ENCODE measurements around the gene TBC1D7.

DNA sequence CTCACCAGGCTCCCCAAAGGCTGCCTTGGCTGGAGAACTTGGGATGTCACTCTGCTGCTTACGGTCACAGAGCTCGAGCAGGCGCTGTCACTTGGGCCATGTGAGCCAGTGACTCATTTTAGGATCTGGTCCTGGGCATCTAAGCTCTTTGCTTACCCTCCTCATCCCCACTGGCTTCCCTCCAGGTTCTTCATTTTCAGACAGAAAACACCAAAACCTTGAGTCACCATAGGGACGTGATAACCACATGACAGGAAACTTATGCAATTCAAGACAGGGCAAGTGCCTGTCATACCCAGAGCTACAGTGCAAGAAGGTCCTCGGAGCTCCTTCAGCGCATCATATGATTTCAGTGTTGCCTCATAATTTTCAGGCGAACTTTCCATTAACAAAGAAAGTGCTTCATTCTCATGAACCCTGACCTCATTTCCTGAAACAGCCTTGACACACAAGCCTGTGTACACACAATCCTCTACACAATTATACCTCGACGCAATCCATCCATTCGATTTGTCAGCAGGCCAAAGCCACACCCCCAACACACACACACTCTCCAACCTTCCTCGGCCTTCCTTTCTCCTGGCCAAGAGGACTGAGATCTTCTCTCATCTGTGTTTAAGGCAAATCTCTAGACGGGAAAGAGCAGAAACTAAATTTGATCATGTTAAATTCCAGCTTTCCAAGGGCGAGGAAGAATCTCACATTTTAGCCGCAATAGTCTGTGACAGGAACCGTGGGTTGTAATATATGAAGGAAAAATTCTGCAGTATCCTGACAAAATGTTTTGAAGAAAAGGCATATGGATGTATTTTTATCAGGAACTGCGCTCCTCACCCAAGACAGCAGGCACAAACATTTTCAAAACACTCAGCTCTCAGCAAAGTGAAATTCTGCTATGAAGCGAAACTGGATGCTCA lies 25.3 kb downstream of the TBC1D7 start:
- TF ChIP-seq, protein P1, sequence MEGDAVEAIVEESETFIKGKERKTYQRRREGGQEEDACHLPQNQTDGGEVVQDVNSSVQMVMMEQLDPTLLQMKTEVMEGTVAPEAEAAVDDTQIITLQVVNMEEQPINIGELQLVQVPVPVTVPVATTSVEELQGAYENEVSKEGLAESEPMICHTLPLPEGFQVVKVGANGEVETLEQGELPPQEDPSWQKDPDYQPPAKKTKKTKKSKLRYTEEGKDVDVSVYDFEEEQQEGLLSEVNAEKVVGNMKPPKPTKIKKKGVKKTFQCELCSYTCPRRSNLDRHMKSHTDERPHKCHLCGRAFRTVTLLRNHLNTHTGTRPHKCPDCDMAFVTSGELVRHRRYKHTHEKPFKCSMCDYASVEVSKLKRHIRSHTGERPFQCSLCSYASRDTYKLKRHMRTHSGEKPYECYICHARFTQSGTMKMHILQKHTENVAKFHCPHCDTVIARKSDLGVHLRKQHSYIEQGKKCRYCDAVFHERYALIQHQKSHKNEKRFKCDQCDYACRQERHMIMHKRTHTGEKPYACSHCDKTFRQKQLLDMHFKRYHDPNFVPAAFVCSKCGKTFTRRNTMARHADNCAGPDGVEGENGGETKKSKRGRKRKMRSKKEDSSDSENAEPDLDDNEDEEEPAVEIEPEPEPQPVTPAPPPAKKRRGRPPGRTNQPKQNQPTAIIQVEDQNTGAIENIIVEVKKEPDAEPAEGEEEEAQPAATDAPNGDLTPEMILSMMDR (conservative IDR thresholded peaks at IDR 0.05; ENCODE audit: low read depth, low read length): no peak
- no peak for TF ChIP-seq EZH2 (IDR thresholded peaks at IDR 0.05; ENCODE audit: borderline replicate concordance, low read depth, low read length, poor library complexity, severe bottlenecking)

Measured in A673 (cell line).